HepG2 (cell line): ENCODE measurements around the gene APPBP2. TPM values are rescaled to one million over a fixed set of nuclear protein-coding genes. Genes with fewer than 3 reads are reported as not detected.
A peak's percentile ranks its signal among the peaks of the same experiment; 100 is the strongest.

ENCODE experiments used
- ATAC-seq: fragments of 200-7000 bp; cut with Tn5 transposase; 3 replicates; pipeline ENCODE4 v1.9.1; 2020; ENCODE audit warnings: mild to moderate bottlenecking, moderate library complexity
- BruUV-seq: library from RNA; stranded (reverse); fragments of 400-500 nt; replicated peaks from 2 replicates; lab custom pipeline; 2021; lab: Mats Ljungman, UMichigan
- CTCF ChIA-PET: fragments of 300-600 bp; formaldehyde crosslinking; extraction: SDS; loops from one replicate; lab custom pipeline; 2021; ENCODE audit warnings: low total read pairs, inconsistent platforms, low intra/inter-chr PET ratio; lab: Yijun Ruan, JAX
- POLR2A ChIA-PET: fragments of 350-600 bp; sonication (Branson Sonifier 250); formaldehyde crosslinking; loops from one replicate; lab custom pipeline; 2020; ENCODE audit warnings: antibody characterized with exemption, inconsistent platforms; lab: Yijun Ruan, JAX
- DNase-seq: peaks from one replicate; pipeline ENCODE4 v3.0.0-alpha.2; 2015; ENCODE audit warnings: low spot score
- FAIRE-seq: peaks from 3 replicates; lab custom pipeline; 2011; peaks lifted over from hg19 to GRCh38; lab: Jason Lieb, UNC
- H2AFZ ChIP-seq: one replicate; pipeline ENCODE4 v1.6.1; 2011; ENCODE audit warnings: low read length, inconsistent platforms
- H3K27ac ChIP-seq: fragments of 300-600 bp; 3 replicates; pipeline ENCODE4 v1.8.0; 2011; ENCODE audit warnings: mixed run types, mild to moderate bottlenecking, mixed read lengths, low read length, inconsistent platforms; ENCODE audit not compliant: insufficient read depth; ENCODE audit errors: extremely low read length
- H3K27me3 ChIP-seq, 2 experiments: fragments of 200-600 bp in 1 of 2; 2 replicates in 1 of 2; 3 replicates in 1 of 2; pipeline versions ENCODE4 v1.6.0 to v1.8.0; 2011; ENCODE audit warnings: low read length in 2 of 2, mild to moderate bottlenecking in 2 of 2, moderate library complexity in 2 of 2, inconsistent platforms in 1 of 2; ENCODE audit not compliant: insufficient read depth in 2 of 2, control insufficient read depth in 1 of 2
- H3K36me3 ChIP-seq, 2 experiments: fragments of 200-600 bp in 1 of 2; replicated peaks in 1 of 2; 2 replicates in 1 of 2; 3 replicates in 1 of 2; pipeline versions ENCODE4 v1.5.1 to v1.8.0; 2011; ENCODE audit warnings: low read length in 2 of 2, inconsistent platforms in 1 of 2; ENCODE audit not compliant: insufficient read depth in 2 of 2, control insufficient read depth in 1 of 2
- H3K4me1 ChIP-seq: 2 replicates; pipeline ENCODE4 v1.5.1; 2012; ENCODE audit warnings: low read length, inconsistent platforms; ENCODE audit not compliant: insufficient read depth
- H3K4me2 ChIP-seq: 2 replicates; pipeline ENCODE4 v1.6.0; 2011; ENCODE audit warnings: low read depth, low read length, inconsistent platforms
- H3K4me3 ChIP-seq, 3 experiments: fragments of 200-600 bp in 1 of 3; sonication (generic), shearing (Covaris generic) in 1 of 3; replicated peaks in 1 of 3; 2 replicates each; pipeline ENCODE4 v1.5.1; 2011 to 2016; ENCODE audit warnings: low read length in 3 of 3, inconsistent platforms in 2 of 3, low read depth in 2 of 3, mild to moderate bottlenecking in 2 of 3, control low read depth in 1 of 3, mixed read lengths in 1 of 3; ENCODE audit not compliant: insufficient read depth in 1 of 3
- H3K79me2 ChIP-seq: one replicate; pipeline ENCODE4 v1.6.1; 2011; ENCODE audit warnings: low read length, inconsistent platforms; ENCODE audit not compliant: insufficient read depth
- H3K9ac ChIP-seq: 2 replicates; pipeline ENCODE4 v1.6.0; 2011; ENCODE audit warnings: mild to moderate bottlenecking, low read depth, low read length, inconsistent platforms; ENCODE audit not compliant: insufficient read depth
- H3K9me3 ChIP-seq: 2 replicates; pipeline ENCODE4 v1.5.1; 2012; ENCODE audit warnings: mild to moderate bottlenecking, low read length
- H4K20me1 ChIP-seq: 2 replicates; pipeline ENCODE4 v1.6.0; 2011; ENCODE audit warnings: inconsistent platforms, mild to moderate bottlenecking, low read length, moderate library complexity; ENCODE audit not compliant: insufficient read depth
- HNRNPK ChIP-seq: fragments of 200-400 bp; formaldehyde crosslinking; IDR thresholded peaks from 2 replicates; pipeline ENCODE4 v1.6.1; 2018; ENCODE audit warnings: low read length, low read depth, moderate library complexity, mild to moderate bottlenecking; ENCODE audit not compliant: poor library complexity, severe bottlenecking
- IKZF4 ChIP-seq: sonication (generic); formaldehyde crosslinking; IDR thresholded peaks from 2 replicates; pipeline ENCODE4 v1.5.1; 2020; ENCODE audit warnings: borderline replicate concordance, mild to moderate bottlenecking, low read depth, missing genetic modification reagents; ENCODE audit errors: not compliant biosample characterization
- KAT2B ChIP-seq: fragments of 150-350 bp; IDR thresholded peaks from 2 replicates; pipeline ENCODE4 v1.6.1; 2014; ENCODE audit warnings: low read depth, low read length, borderline replicate concordance
- KDM1A ChIP-seq: IDR thresholded peaks from 2 replicates; pipeline ENCODE4 v1.6.1; 2016; ENCODE audit warnings: missing compliant biosample characterization
- KDM3A ChIP-seq: IDR thresholded peaks from 2 replicates; pipeline ENCODE4 v1.6.1; 2018; ENCODE audit warnings: low read depth, missing compliant biosample characterization
- KMT2A ChIP-seq: sonication (generic); formaldehyde crosslinking; IDR thresholded peaks from 2 replicates; pipeline ENCODE4 v1.4.0; 2020; ENCODE audit warnings: missing genetic modification reagents
- MBD4 ChIP-seq: IDR thresholded peaks from 2 replicates; pipeline ENCODE4 v1.6.1; 2012; ENCODE audit warnings: low read length, inconsistent platforms, borderline replicate concordance
- PREB ChIP-seq: sonication (generic); formaldehyde crosslinking; IDR thresholded peaks from 2 replicates; pipeline ENCODE4 v1.4.0; 2020; ENCODE audit warnings: missing genetic modification reagents
- SALL2 ChIP-seq: sonication (generic); formaldehyde crosslinking; IDR thresholded peaks from 2 replicates; pipeline ENCODE4 v1.8.1; 2023; ENCODE audit warnings: mild to moderate bottlenecking, missing genetic modification reagents, inconsistent platforms
- SIN3A ChIP-seq: IDR thresholded peaks from 2 replicates; pipeline ENCODE4 v1.6.1; 2011; ENCODE audit warnings: low read depth, mild to moderate bottlenecking, control low read depth, low read length, borderline replicate concordance
- TSC22D2 ChIP-seq: sonication (generic); formaldehyde crosslinking; IDR thresholded peaks from 2 replicates; pipeline ENCODE4 v1.5.1; 2020; ENCODE audit warnings: missing genetic modification reagents, mild to moderate bottlenecking, borderline replicate concordance
- ZBTB14 ChIP-seq: sonication (generic); formaldehyde crosslinking; IDR thresholded peaks from 2 replicates; pipeline ENCODE4 v1.4.0; 2020; ENCODE audit warnings: missing genetic modification reagents
- ZFY ChIP-seq: sonication (generic); formaldehyde crosslinking; IDR thresholded peaks from 2 replicates; pipeline ENCODE4 v1.4.0; 2020; ENCODE audit warnings: missing genetic modification reagents
- ZHX1 ChIP-seq: sonication (generic); formaldehyde crosslinking; IDR thresholded peaks from 2 replicates; pipeline ENCODE4 v1.8.1; 2022; ENCODE audit warnings: low read depth, mild to moderate bottlenecking, missing genetic modification reagents
- ZNF121 ChIP-seq: sonication (generic); formaldehyde crosslinking; IDR thresholded peaks from 2 replicates; pipeline ENCODE4 v1.5.0; 2020; ENCODE audit warnings: mild to moderate bottlenecking, missing genetic modification reagents
- ZNF253 ChIP-seq: sonication (generic); formaldehyde crosslinking; IDR thresholded peaks from 2 replicates; pipeline ENCODE4 v1.8.0; 2022; ENCODE audit warnings: mild to moderate bottlenecking, missing genetic modification reagents, borderline replicate concordance
- ZNF510 ChIP-seq: sonication (generic); formaldehyde crosslinking; IDR thresholded peaks from 2 replicates; pipeline ENCODE4 v1.4.0; 2020; ENCODE audit warnings: low read depth, mild to moderate bottlenecking, missing genetic modification reagents
- ZNF770 ChIP-seq: sonication (generic); formaldehyde crosslinking; IDR thresholded peaks from 2 replicates; pipeline ENCODE4 v1.5.0; 2020; ENCODE audit warnings: mild to moderate bottlenecking, missing genetic modification reagents
- ZNF773 ChIP-seq: sonication (generic); formaldehyde crosslinking; IDR thresholded peaks from 2 replicates; pipeline ENCODE4 v1.4.0; 2020; ENCODE audit warnings: missing genetic modification reagents, borderline replicate concordance
- WGBS: methylation state at CpG from one replicate; pipeline ENCODE4 v1.1.6; 2017; ENCODE audit warnings: low lambda C conversion rate; 5-methylcytosine and 5-hydroxymethylcytosine counted together
- in situ Hi-C: cut with HindIII; loops from 2 replicates; pipeline ENCODE4 v1.10.0; 2017; ENCODE audit warnings: low pct_unique_long_range_greater_than_20kb; ENCODE audit not compliant: extremely low pct_ligation_motif_present
- intact Hi-C: fragments of 100-400 bp; cut with micrococcal nuclease; formaldehyde crosslinking; loops from one replicate; pipeline ENCODE4 v1.10.0; 2022; ENCODE audit not compliant: unreplicated experiment
- polyA plus RNA-seq, 8 experiments: library from polyadenylated mRNA; depleted of rRNA in 3 of 8; stranded (reverse) in 7 of 8; unstranded in 1 of 8; fragments of >200 nt; fragmentation: Illumina TruSeq in 4 of 8; extraction: Trizol in 4 of 8; gene quantifications; 2 replicates each; pipeline versions ENCODE4 v1.2.1 to v1.2.3, GENCODE V29; 2011 to 2016; ENCODE audit warnings: low read depth in 4 of 8, missing spikeins in 1 of 8, mixed read lengths in 1 of 8; ENCODE audit not compliant: insufficient read depth in 1 of 8
- total RNA-seq, 5 experiments: library from RNA; depleted of rRNA; stranded (reverse); fragments of >200 nt; fragmentation: Illumina TruSeq; extraction: Trizol; gene quantifications; 2 replicates each; pipeline ENCODE4 v1.2.3, GENCODE V29; 2016; ENCODE audit warnings: low read depth in 1 of 5

The APPBP2 gene
- total and polyA plus RNA-seq, 2 of the 13 experiments (the other 11 are each of a cell fraction or from before 2014, with no cell fraction given), result 17.5 to 45.8 TPM

GRCh38 chr17:60519795-60520194, 6.2 kb downstream of the APPBP2 start:
- ATAC-seq (no peak), DNase-seq (no peak), FAIRE-seq (no peak)
- ChIA-PET CTCF (no interaction called here), POLR2A (no interaction called here)
- no peak overlapping the region for H3K4me2 ChIP-seq
- no TSS peak for BruUV-seq
- no peak overlapping the region for H3K4me3 ChIP-seq
- WGBS, result 95% methylated on average over 4 of the region's 4 CpGs
- no peaks in the 10 kb centered on the region for H3K9me3 ChIP-seq
- peaks cover 37% of the 10 kb centered on the region for H3K4me1 ChIP-seq
- H3K79me2 ChIP-seq, result peaks cover 87% of the 10 kb centered on the region
- H4K20me1 ChIP-seq, result peaks cover 36% of the 10 kb centered on the region
- in situ Hi-C loops, result no loop called here
- intact Hi-C loops, result no loop called here
- no peak overlapping the region for H2AFZ ChIP-seq
- H3K36me3 ChIP-seq, result peaks cover 7 to 37% of the 10 kb centered on the region in 2 experiments; a peak in 4 of 5 replicates
- no peaks in the 10 kb centered on the region for H3K27me3 ChIP-seq
- H3K9ac ChIP-seq, result no peak overlapping the region
- H3K27ac ChIP-seq, result no peak overlapping the region
- TF ChIP-seq SALL2, result no peak
- no peak for TF ChIP-seq TSC22D2 (CRISPR knock-in tag)
- TF ChIP-seq ZNF773 (CRISPR knock-in tag), result no peak
- no peak for TF ChIP-seq IKZF4 (CRISPR knock-in tag)
- no peak for TF ChIP-seq ZBTB14 (CRISPR knock-in tag)
- no peak for TF ChIP-seq KAT2B
- no peak for TF ChIP-seq KDM3A (CRISPR knock-in tag)
- peak; percentile 87 for TF ChIP-seq ZNF770 (CRISPR knock-in tag)
- 0 out of 2 replicates have a peak, but pooled peaks have one; percentile 17 for TF ChIP-seq KDM1A (CRISPR knock-in tag)
- no peak for TF ChIP-seq PREB (CRISPR knock-in tag)
- TF ChIP-seq HNRNPK, result no peak
- no peak for TF ChIP-seq ZNF253 (CRISPR knock-in tag)
- TF ChIP-seq KMT2A, result no peak
- no peak for TF ChIP-seq MBD4
- peak; percentile 72 for TF ChIP-seq ZNF121 (CRISPR knock-in tag)
- no peak for TF ChIP-seq ZHX1
- TF ChIP-seq SIN3A, result no peak
- no peak for TF ChIP-seq ZFY
- no peak for TF ChIP-seq ZNF510 (CRISPR knock-in tag)
